ENCODE data around the gene MAP6D1. TPM values are rescaled to one million over a fixed set of nuclear protein-coding genes. Genes with fewer than 3 reads are reported as not detected.

Gene MAP6D1
- total RNA-seq, 2 experiments from 2014 or later, result 0.90 to 0.91 TPM

- no peak overlapping the region for H3K27ac Mint-ChIP-seq
- ATAC-seq, result no peak
- POLR2A ChIA-PET, result no interaction called here
These were observed 14.4 kb upstream of the MAP6D1 start for GRCh38 chr3:183839751-183840150.

GRCh38 chr3:183837894-183838293 is 12.5 kb upstream of the MAP6D1 start:
- Mint-ChIP-seq H3K9me3 (ENCODE audit: insufficient read depth) (no peaks in the 10 kb centered on the region), H3K36me3 (ENCODE audit: low read depth) (peaks cover 27% of the 10 kb centered on the region), H3K4me1 (ENCODE audit: low read depth) (no peaks in the 10 kb centered on the region), H3K27me3 (ENCODE audit: low read depth) (no peaks in the 10 kb centered on the region), H3K27ac (no peak overlapping the region), H3K4me3 (no peak overlapping the region)
- DNase-seq (no peak), ATAC-seq (no peak)
- ChIA-PET POLR2A (no interaction called here), CTCF (no interaction called here)

More at GRCh38 chr3:183839751-183840150, 14.4 kb upstream of the MAP6D1 start:
- Mint-ChIP-seq H3K4me3 (no peak overlapping the region), H3K9me3 (ENCODE audit: insufficient read depth) (no peaks in the 10 kb centered on the region), H3K27me3 (ENCODE audit: low read depth) (no peaks in the 10 kb centered on the region), H3K4me1 (ENCODE audit: low read depth) (no peaks in the 10 kb centered on the region), H3K36me3 (ENCODE audit: low read depth) (peaks cover 30% of the 10 kb centered on the region)
- DNase-seq, result no peak
- CTCF ChIA-PET, result interaction anchor here (0.8 to 1.5 kb wide), 4 partner anchors 8 to 73 kb away, joined by 3 to 5 read pairs (median 4); partner anchors contain the start of gene PARL

DNA sequence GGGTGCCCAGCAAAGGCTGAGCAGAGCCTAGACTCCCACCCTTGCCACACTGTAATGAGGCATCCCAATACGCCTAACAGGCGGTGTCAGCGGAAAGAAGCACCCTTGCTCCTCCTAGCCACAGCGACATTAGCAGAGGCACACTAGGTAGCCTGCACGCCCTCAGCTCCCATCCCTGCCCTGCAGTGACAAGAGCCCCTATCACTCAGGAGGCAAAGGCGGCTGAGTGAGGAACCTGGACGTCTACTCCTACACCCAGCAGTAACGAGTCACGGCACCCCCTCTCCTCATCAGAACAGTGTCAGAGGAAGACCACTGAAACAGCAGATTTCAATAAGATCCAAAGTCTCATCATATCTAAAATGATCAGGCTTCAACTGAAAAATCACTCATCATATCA is 12.0 kb upstream of the MAP6D1 start:
- H3K4me1 Mint-ChIP-seq (ENCODE audit: low read depth), result no peaks in the 10 kb centered on the region
- H3K27me3 Mint-ChIP-seq (ENCODE audit: low read depth), result no peaks in the 10 kb centered on the region
- POLR2A ChIA-PET, result no interaction called here
- no peak overlapping the region for H3K27ac Mint-ChIP-seq
- peaks cover 27% of the 10 kb centered on the region for H3K36me3 Mint-ChIP-seq (ENCODE audit: low read depth)
- CTCF ChIA-PET, result no interaction called here
- H3K9me3 Mint-ChIP-seq (ENCODE audit: insufficient read depth), result no peaks in the 10 kb centered on the region
- ATAC-seq (no peak), DNase-seq (no peak)
- H3K4me3 Mint-ChIP-seq, result no peak overlapping the region

DNA sequence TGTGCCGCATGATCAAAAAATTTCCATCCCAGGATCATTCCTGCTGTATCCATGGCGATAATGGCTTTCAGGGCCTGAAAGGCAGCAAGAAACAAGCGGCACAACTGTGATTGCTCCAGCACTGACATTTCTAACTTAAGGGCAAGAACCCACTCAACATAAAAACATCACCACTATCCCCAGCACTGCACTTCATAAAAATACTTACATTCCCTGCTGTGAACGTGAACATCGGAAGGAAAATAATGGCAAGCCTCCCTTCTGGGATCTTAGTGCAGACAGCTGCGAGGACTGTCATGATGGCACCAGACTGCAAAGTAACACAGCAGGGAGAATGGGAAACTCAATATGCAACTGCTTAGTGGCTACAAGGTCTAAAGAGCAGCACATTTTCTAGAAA is 8.1 kb upstream of the MAP6D1 start:
- ATAC-seq (no peak), DNase-seq (no peak)
- CTCF ChIA-PET, result no interaction called here
- peaks cover 8% of the 10 kb centered on the region for H3K36me3 Mint-ChIP-seq (ENCODE audit: low read depth)
- no peaks in the 10 kb centered on the region for H3K9me3 Mint-ChIP-seq (ENCODE audit: insufficient read depth)
- H3K4me1 Mint-ChIP-seq (ENCODE audit: low read depth), result no peaks in the 10 kb centered on the region
- no peaks in the 10 kb centered on the region for H3K27me3 Mint-ChIP-seq (ENCODE audit: low read depth)
- POLR2A ChIA-PET, result interaction anchor here (1.2 kb wide), 1 partner anchor 12 kb away, joined by 4 read pairs; no protein-coding TSS in a partner anchor
- no peak overlapping the region for H3K4me3 Mint-ChIP-seq
- H3K27ac Mint-ChIP-seq, result no peak overlapping the region

- ChIA-PET CTCF (interaction anchor here (1.2 kb wide), 1 partner anchor 10 kb away, joined by 3 read pairs; no protein-coding TSS in a partner anchor), POLR2A (interaction anchor here (0.8 kb wide), 1 partner anchor 403 kb away, joined by 3 read pairs; no protein-coding TSS in a partner anchor)
- Mint-ChIP-seq H3K4me1 (ENCODE audit: low read depth) (no peaks in the 10 kb centered on the region), H3K4me3 (no peak overlapping the region), H3K27me3 (ENCODE audit: low read depth) (no peaks in the 10 kb centered on the region), H3K27ac (no peak overlapping the region), H3K36me3 (ENCODE audit: low read depth) (peaks cover 5% of the 10 kb centered on the region), H3K9me3 (ENCODE audit: insufficient read depth) (no peaks in the 10 kb centered on the region)
- DNase-seq (no peak), ATAC-seq (no peak)
These were observed 4.8 kb upstream of the MAP6D1 start for GRCh38 chr3:183830187-183830586.

GRCh38 chr3:183829466-183829865 is 4.1 kb upstream of the MAP6D1 start:
- H3K4me1 Mint-ChIP-seq (ENCODE audit: low read depth), result peaks cover under 1% of the 10 kb centered on the region
- POLR2A ChIA-PET, result no interaction called here

GRCh38 chr3:183828538-183828870 is 3.1 kb upstream of the MAP6D1 start:
- H3K9me3 Mint-ChIP-seq (ENCODE audit: insufficient read depth), result no peaks in the 10 kb centered on the region
- no peak overlapping the region for H3K4me3 Mint-ChIP-seq
- ATAC-seq, result no peak
- ChIA-PET CTCF (no interaction called here), POLR2A (no interaction called here)
- H3K36me3 Mint-ChIP-seq (ENCODE audit: low read depth), result peaks cover 5% of the 10 kb centered on the region
- DNase-seq, result no peak
- H3K27me3 Mint-ChIP-seq (ENCODE audit: low read depth), result peaks cover 3% of the 10 kb centered on the region
- H3K4me1 Mint-ChIP-seq (ENCODE audit: low read depth), result peaks cover 10% of the 10 kb centered on the region
- no peak overlapping the region for H3K27ac Mint-ChIP-seq

More at GRCh38 chr3:183829466-183829865, 4.1 kb upstream of the MAP6D1 start:
- DNase-seq (no peak), ATAC-seq (no peak)
- CTCF ChIA-PET, result no interaction called here
- peaks cover 5% of the 10 kb centered on the region for H3K36me3 Mint-ChIP-seq (ENCODE audit: low read depth)
- no peak overlapping the region for H3K27ac Mint-ChIP-seq
- no peaks in the 10 kb centered on the region for H3K9me3 Mint-ChIP-seq (ENCODE audit: insufficient read depth)
- no peaks in the 10 kb centered on the region for H3K27me3 Mint-ChIP-seq (ENCODE audit: low read depth)
- no peak overlapping the region for H3K4me3 Mint-ChIP-seq

- no peak overlapping the region for H3K4me3 Mint-ChIP-seq
- CTCF ChIA-PET, result interaction anchor here (5.9 kb wide), 1 partner anchor 57 kb away, joined by 28 read pairs; the partner anchor contains the start of gene PARL
- no peak for ATAC-seq
- peaks cover 3% of the 10 kb centered on the region for H3K27me3 Mint-ChIP-seq (ENCODE audit: low read depth)
- peaks cover 5% of the 10 kb centered on the region for H3K36me3 Mint-ChIP-seq (ENCODE audit: low read depth)
- H3K9me3 Mint-ChIP-seq (ENCODE audit: insufficient read depth), result no peaks in the 10 kb centered on the region
- H3K4me1 Mint-ChIP-seq (ENCODE audit: low read depth), result peaks cover 10% of the 10 kb centered on the region
- POLR2A ChIA-PET, result no interaction called here
- no peak for DNase-seq
- H3K27ac Mint-ChIP-seq, result no peak overlapping the region
These were observed 2.6 kb upstream of the MAP6D1 start for GRCh38 chr3:183827809-183828537.

GRCh38 chr3:183826448-183827250 is 1.3 kb upstream of the MAP6D1 start:
- H3K36me3 Mint-ChIP-seq (ENCODE audit: low read depth), result peaks cover 5% of the 10 kb centered on the region
- H3K27me3 Mint-ChIP-seq (ENCODE audit: low read depth), result peaks cover 3% of the 10 kb centered on the region
- POLR2A ChIA-PET, result interaction anchor here (0.8 to 1.2 kb wide), 2 partner anchors 9 to 12 kb away, joined by 3 to 4 read pairs; no protein-coding TSS in a partner anchor
- no peaks in the 10 kb centered on the region for H3K9me3 Mint-ChIP-seq (ENCODE audit: insufficient read depth)
- CTCF ChIA-PET, result interaction anchor here (0.6 to 5.9 kb wide), 3 partner anchors 10 to 58 kb away, joined by 3 to 28 read pairs (median 3); partner anchors contain the start of gene PARL
- DNase-seq (no peak), ATAC-seq (no peak)
- no peak overlapping the region for H3K27ac Mint-ChIP-seq
- peak overlapping the region; percentile 59 for H3K4me3 Mint-ChIP-seq
- peaks cover 10% of the 10 kb centered on the region for H3K4me1 Mint-ChIP-seq (ENCODE audit: low read depth)

GRCh38 chr3:183824761-183825455 is 469 bp downstream of the MAP6D1 start:
- peak overlapping the region; percentile 70 for H3K4me3 Mint-ChIP-seq
- no peaks in the 10 kb centered on the region for H3K9me3 Mint-ChIP-seq (ENCODE audit: insufficient read depth)
- H3K27ac Mint-ChIP-seq, result no peak overlapping the region
- POLR2A ChIA-PET, result no interaction called here
- CTCF ChIA-PET, result interaction anchor here (5.9 kb wide), 1 partner anchor 60 kb away, joined by 28 read pairs; the partner anchor contains the start of gene PARL
- ATAC-seq, result peak; percentile 59
- H3K4me1 Mint-ChIP-seq (ENCODE audit: low read depth), result peaks cover 10% of the 10 kb centered on the region
- H3K27me3 Mint-ChIP-seq (ENCODE audit: low read depth), result peaks cover 3% of the 10 kb centered on the region
- peaks cover 3% of the 10 kb centered on the region for H3K36me3 Mint-ChIP-seq (ENCODE audit: low read depth)
- peak; percentile 34 for DNase-seq

DNA sequence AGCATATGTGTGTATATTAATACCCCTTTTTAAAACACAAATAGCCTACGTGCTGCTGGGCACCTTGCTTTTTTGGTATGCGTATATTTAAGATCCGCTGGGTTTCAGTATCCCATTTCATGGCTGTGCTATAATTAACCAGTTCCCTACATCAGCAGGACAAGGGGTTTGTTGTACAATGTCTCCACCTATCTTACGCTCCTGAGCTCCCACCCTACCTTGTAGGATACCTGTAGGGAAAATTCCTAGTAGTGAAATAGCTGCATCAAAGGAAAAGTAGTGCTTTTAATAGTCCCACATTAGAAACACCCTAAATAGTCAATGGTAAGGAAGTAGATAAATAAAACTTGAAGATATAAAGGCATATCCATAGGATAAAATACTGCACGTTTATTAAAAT is 1.4 kb downstream of the MAP6D1 start:
- peaks cover 3% of the 10 kb centered on the region for H3K27me3 Mint-ChIP-seq (ENCODE audit: low read depth)
- no peak overlapping the region for H3K27ac Mint-ChIP-seq
- DNase-seq (no peak), ATAC-seq (no peak)
- CTCF ChIA-PET, result interaction anchor here (5.9 kb wide), 1 partner anchor 61 kb away, joined by 28 read pairs; the partner anchor contains the start of gene PARL
- no peaks in the 10 kb centered on the region for H3K36me3 Mint-ChIP-seq (ENCODE audit: low read depth)
- H3K9me3 Mint-ChIP-seq (ENCODE audit: insufficient read depth), result no peaks in the 10 kb centered on the region
- peaks cover 10% of the 10 kb centered on the region for H3K4me1 Mint-ChIP-seq (ENCODE audit: low read depth)
- H3K4me3 Mint-ChIP-seq, result peak overlapping the region; percentile 70
- POLR2A ChIA-PET, result no interaction called here
